Lower lobe of right lung (tissue), 2 donors: ENCODE results near the gene ZC3H7B. TPM values are rescaled to one million over a fixed set of nuclear protein-coding genes. Genes with fewer than 3 reads are reported as not detected.

ENCODE experiments used
- ATAC-seq, 2 donors: fragments of 200-7000 bp; cut with Tn5 transposase; one replicate each; pipeline ENCODE4 v1.9.1; 2020 to 2022; ENCODE audit warnings: mild to moderate bottlenecking in 2 of 2, moderate library complexity in 2 of 2
- DNase-seq: peaks from one replicate; pipeline ENCODE4 v3.0.0-alpha.2; 2020
- H3K27ac ChIP-seq: fragments of 200-600 bp; one replicate; pipeline ENCODE4 v1.8.0; 2022
- H3K27me3 ChIP-seq: fragments of 200-600 bp; one replicate; pipeline ENCODE4 v1.8.0; 2022; ENCODE audit warnings: low read depth
- H3K36me3 ChIP-seq: fragments of 200-600 bp; one replicate; pipeline ENCODE4 v1.8.0; 2022; ENCODE audit warnings: mild to moderate bottlenecking
- H3K4me1 ChIP-seq: fragments of 200-600 bp; one replicate; pipeline ENCODE4 v1.8.0; 2022
- H3K4me3 ChIP-seq: fragments of 200-600 bp; one replicate; pipeline ENCODE4 v1.8.0; 2022; ENCODE audit warnings: mild to moderate bottlenecking
- H3K9me3 ChIP-seq: fragments of 200-600 bp; one replicate; pipeline ENCODE4 v1.8.0; 2022
- intact Hi-C: fragments of 100-400 bp; cut with DNase I; formaldehyde crosslinking; loops from one replicate; pipeline ENCODE4 v1.11.0; 2022
- total RNA-seq: library from RNA; stranded (reverse); fragmentation: NEBNext Ultra II Directional; extraction: Animal tissue kit (Norgen Biotek cat#: 25700); gene quantifications from one replicate; pipeline ENCODE4 v1.2.1, GENCODE V29; 2021
- TF ChIP-seq, protein P1 (sequence below): fragments of 200-600 bp; IDR thresholded peaks from one replicate; pipeline ENCODE4 v1.8.0; 2022; ENCODE audit warnings: antibody characterized with exemption, mild to moderate bottlenecking
- donor health status: DM: no; HTN: yes; CAD: no; lungs with severe emphysema.

ZC3H7B gene
- total RNA-seq, 1 donor from 2014 or later = 63.1 TPM

DNA sequence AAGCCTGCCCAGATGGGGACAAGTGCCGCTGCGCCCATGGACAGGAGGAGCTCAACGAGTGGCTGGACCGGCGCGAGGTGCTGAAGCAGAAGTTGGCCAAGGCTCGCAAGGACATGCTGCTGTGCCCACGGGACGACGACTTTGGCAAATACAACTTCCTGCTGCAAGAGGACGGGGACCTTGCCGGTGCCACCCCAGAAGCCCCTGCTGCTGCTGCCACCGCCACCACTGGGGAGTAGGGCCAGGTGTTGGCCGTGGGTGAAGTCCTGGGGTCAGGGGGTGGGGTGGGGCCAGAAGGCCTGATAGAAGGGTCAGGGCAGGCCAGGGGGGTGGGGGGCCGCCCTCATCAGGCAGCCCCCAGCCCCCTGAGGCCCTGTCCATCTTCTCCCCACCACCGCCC lies 55.9 kb downstream of the ZC3H7B start:
- no peaks in the 10 kb centered on the region for H3K9me3 ChIP-seq
- peaks cover 69% of the 10 kb centered on the region for H3K36me3 ChIP-seq
- no peak overlapping the region for H3K4me3 ChIP-seq
- DNase-seq = no peak
- TF ChIP-seq, protein P1, sequence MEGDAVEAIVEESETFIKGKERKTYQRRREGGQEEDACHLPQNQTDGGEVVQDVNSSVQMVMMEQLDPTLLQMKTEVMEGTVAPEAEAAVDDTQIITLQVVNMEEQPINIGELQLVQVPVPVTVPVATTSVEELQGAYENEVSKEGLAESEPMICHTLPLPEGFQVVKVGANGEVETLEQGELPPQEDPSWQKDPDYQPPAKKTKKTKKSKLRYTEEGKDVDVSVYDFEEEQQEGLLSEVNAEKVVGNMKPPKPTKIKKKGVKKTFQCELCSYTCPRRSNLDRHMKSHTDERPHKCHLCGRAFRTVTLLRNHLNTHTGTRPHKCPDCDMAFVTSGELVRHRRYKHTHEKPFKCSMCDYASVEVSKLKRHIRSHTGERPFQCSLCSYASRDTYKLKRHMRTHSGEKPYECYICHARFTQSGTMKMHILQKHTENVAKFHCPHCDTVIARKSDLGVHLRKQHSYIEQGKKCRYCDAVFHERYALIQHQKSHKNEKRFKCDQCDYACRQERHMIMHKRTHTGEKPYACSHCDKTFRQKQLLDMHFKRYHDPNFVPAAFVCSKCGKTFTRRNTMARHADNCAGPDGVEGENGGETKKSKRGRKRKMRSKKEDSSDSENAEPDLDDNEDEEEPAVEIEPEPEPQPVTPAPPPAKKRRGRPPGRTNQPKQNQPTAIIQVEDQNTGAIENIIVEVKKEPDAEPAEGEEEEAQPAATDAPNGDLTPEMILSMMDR = no peak
- no peak overlapping the region for H3K27ac ChIP-seq
- H3K27me3 ChIP-seq = no peaks in the 10 kb centered on the region
- no peak for ATAC-seq
- intact Hi-C loops = no loop called here
- H3K4me1 ChIP-seq = no peaks in the 10 kb centered on the region

DNA sequence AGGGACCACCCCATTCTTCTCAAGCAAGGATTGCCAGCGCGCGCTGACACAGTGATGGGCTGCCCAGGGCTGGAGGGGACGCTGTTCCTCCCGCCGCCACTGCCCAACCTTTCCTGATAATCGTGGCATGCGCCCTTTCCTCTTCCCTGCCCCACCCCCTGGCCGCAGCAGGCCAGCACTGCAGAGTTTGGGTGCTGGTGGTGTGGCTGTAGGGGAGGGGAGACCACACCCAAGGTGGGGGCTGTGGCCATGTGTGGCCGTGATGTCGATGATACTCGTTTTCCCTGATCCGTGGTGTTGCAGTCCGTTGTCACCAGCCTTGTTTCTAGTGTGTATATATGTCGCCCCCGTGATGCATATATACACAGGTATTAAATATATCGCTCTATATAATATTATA lies 57.6 kb downstream of the ZC3H7B start:
- intact Hi-C loops = no loop called here
- no peak for DNase-seq
- Histone ChIP-seq H3K4me1 (no peaks in the 10 kb centered on the region), H3K36me3 (peaks cover 51% of the 10 kb centered on the region), H3K9me3 (no peaks in the 10 kb centered on the region), H3K4me3 (no peak overlapping the region), H3K27ac (no peak overlapping the region), H3K27me3 (no peaks in the 10 kb centered on the region)
- ATAC-seq = no peak
- TF ChIP-seq, protein P1 = no peak

DNA sequence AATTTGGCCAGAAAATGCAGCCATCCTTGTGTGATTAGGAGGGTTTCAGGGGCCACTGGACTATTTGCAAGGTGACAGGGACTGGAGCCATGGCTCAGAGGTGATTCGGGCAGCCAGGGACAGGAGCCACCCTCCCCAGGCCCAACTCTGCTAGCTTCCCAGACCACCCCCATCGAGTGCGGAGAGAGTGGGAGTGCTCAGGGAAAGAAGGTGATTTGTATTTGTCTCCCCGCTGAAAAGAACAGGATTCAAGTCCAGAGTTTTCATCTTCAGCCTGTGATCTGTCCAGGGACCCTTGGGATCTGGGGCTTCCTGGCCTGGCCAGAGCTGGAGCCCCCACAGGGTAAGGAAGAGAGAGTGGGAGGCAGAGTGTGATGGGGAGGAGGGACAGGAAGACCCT lies 58.1 kb downstream of the ZC3H7B start:
- H3K4me1 ChIP-seq = no peaks in the 10 kb centered on the region
- peak overlapping the region; percentile 36 for H3K27ac ChIP-seq
- H3K9me3 ChIP-seq = no peaks in the 10 kb centered on the region
- H3K4me3 ChIP-seq = no peak overlapping the region
- intact Hi-C loops = no loop called here
- H3K27me3 ChIP-seq = no peaks in the 10 kb centered on the region
- peaks cover 47% of the 10 kb centered on the region for H3K36me3 ChIP-seq
- TF ChIP-seq, protein P1 = no peak
- DNase-seq (no peak), ATAC-seq (no peak)

DNA sequence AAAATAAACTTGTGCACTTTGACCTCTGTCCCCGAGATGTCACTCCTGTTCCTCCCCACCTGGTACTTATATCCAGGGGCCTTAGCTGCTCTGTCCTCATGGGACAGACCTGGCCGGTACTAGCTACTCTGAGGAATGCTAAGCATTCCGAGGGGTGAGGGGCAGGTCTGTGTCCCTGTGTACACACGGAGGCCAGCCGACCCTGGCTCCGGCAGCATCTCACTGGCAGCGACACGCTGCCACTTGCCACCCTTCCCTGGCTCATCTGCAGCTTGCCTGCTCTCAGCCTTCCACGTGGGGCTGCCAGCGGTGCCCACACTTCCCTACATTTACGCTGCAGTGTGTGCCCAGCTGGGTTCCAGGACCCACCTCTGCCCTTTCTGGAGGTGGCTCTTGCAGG lies 58.8 kb downstream of the ZC3H7B start:
- ATAC-seq (peak; percentile 55 to 64), DNase-seq (no peak)
- intact Hi-C loops = no loop called here
- Histone ChIP-seq H3K4me3 (no peak overlapping the region), H3K4me1 (no peaks in the 10 kb centered on the region), H3K36me3 (peaks cover 39% of the 10 kb centered on the region), H3K27me3 (no peaks in the 10 kb centered on the region), H3K9me3 (no peaks in the 10 kb centered on the region), H3K27ac (no peak overlapping the region)
- TF ChIP-seq, protein P1 = no peak

DNA sequence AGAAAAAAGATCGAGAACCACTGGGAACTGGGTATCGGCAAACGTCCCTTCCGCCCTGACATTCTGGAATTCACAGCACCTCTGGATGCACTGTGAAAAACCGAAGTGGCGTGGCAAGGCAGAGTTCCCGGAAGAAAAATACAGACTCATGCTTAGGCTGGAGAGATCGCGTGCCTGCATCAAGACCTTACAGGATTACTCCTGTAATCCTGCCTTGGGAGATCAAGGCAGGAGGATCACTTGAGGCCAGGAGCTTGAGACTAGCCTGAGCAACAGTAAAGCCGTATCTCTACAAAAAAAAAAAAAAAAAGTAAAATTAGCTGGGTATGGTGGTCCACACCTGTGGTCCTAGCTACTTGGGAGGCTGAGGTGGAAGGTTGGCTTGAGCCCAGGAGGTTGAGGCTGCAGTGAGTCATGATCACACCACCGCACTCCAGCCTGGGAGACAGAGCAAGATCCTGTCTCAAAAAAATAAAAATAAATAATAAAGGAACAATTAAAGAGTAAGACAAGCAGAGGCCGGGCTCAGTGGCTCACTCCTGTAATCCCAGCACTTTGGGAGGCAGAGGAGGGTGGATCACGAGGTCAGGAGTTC lies 60.5 kb downstream of the ZC3H7B start:
- no peak for ATAC-seq
- H3K27ac ChIP-seq = no peak overlapping the region
- H3K4me1 ChIP-seq = peaks cover 6% of the 10 kb centered on the region
- no peak for DNase-seq
- H3K4me3 ChIP-seq = no peak overlapping the region
- intact Hi-C loops = no loop called here
- H3K36me3 ChIP-seq = peaks cover 22% of the 10 kb centered on the region
- TF ChIP-seq, protein P1 = no peak
- no peaks in the 10 kb centered on the region for H3K27me3 ChIP-seq
- no peaks in the 10 kb centered on the region for H3K9me3 ChIP-seq
